ENCODE measurements around the gene REG1A. TPM values are rescaled to one million over a fixed set of nuclear protein-coding genes. Genes with fewer than 3 reads are reported as not detected.

The REG1A gene
- total RNA-seq, 2 experiments from 2014 or later: not detected

GRCh38 chr2:79097843-79098242 lies 22.4 kb upstream of the REG1A start:
- H3K4me1 Mint-ChIP-seq (ENCODE audit: low read depth): no peaks in the 10 kb centered on the region
- intact Hi-C loops (cut with DNase I, micrococcal nuclease): no loop called here
- H3K9me3 Mint-ChIP-seq: peaks cover 5% of the 10 kb centered on the region
- H3K27ac Mint-ChIP-seq: no peak overlapping the region
- no peaks in the 10 kb centered on the region for H3K36me3 Mint-ChIP-seq (ENCODE audit: low read depth)
- no peaks in the 10 kb centered on the region for H3K4me1 ChIP-seq (ENCODE audit: insufficient read depth, low read length)
- no peaks in the 10 kb centered on the region for H3K27me3 ChIP-seq (ENCODE audit: control insufficient read depth in 1 of 2, insufficient read depth in 2 of 2, low read length in 2 of 2)
- ATAC-seq (ENCODE audit: poor library complexity) (no peak), DNase-seq (no peak)
- no peaks in the 10 kb centered on the region for H3K27me3 Mint-ChIP-seq
- H3K27ac ChIP-seq (ENCODE audit: low read depth in 1 of 2, low read length in 2 of 2): no peak overlapping the region
- no peaks in the 10 kb centered on the region for H3K36me3 ChIP-seq (ENCODE audit: insufficient read depth, low read length)
- CTCF ChIA-PET: no interaction called here
- POLR2A ChIA-PET: no interaction called here
- TF ChIP-seq CTCF (IDR thresholded peaks at IDR 0.05): no peak
- no peak overlapping the region for H3K4me3 ChIP-seq (ENCODE audit: low read length)
- H3K9me3 ChIP-seq (ENCODE audit: control insufficient read depth in 1 of 2, insufficient read depth in 1 of 2, low read length in 2 of 2): peaks cover 9 to 17% of the 10 kb centered on the region in 2 experiments
- no peak overlapping the region for H3K4me3 Mint-ChIP-seq

- H3K4me3 Mint-ChIP-seq: no peak overlapping the region
- H3K27me3 ChIP-seq (ENCODE audit: control insufficient read depth in 1 of 2, insufficient read depth in 2 of 2, low read length in 2 of 2): no peaks in the 10 kb centered on the region
- ChIA-PET CTCF (no interaction called here), POLR2A (no interaction called here)
- H3K36me3 ChIP-seq (ENCODE audit: insufficient read depth, low read length): no peaks in the 10 kb centered on the region
- DNase-seq (no peak), ATAC-seq (ENCODE audit: poor library complexity) (no peak)
- no peak for TF ChIP-seq CTCF (IDR thresholded peaks at IDR 0.05)
- intact Hi-C loops (cut with DNase I, micrococcal nuclease): no loop called here
- H3K9me3 Mint-ChIP-seq: peaks cover 9% of the 10 kb centered on the region
- no peaks in the 10 kb centered on the region for H3K36me3 Mint-ChIP-seq (ENCODE audit: low read depth)
- H3K27me3 Mint-ChIP-seq: no peaks in the 10 kb centered on the region
- no peaks in the 10 kb centered on the region for H3K4me1 ChIP-seq (ENCODE audit: insufficient read depth, low read length)
- no peaks in the 10 kb centered on the region for H3K4me1 Mint-ChIP-seq (ENCODE audit: low read depth)
- H3K4me3 ChIP-seq (ENCODE audit: low read length): no peak overlapping the region
- no peak overlapping the region for H3K27ac ChIP-seq (ENCODE audit: low read depth in 1 of 2, low read length in 2 of 2)
- H3K27ac Mint-ChIP-seq: no peak overlapping the region
- peaks cover 9 to 17% of the 10 kb centered on the region in 2 experiments for H3K9me3 ChIP-seq (ENCODE audit: control insufficient read depth in 1 of 2, insufficient read depth in 1 of 2, low read length in 2 of 2)
These were observed 21.1 kb upstream of the REG1A start for GRCh38 chr2:79099140-79099686.

- ATAC-seq (ENCODE audit: poor library complexity) (no peak), DNase-seq (no peak)
- H3K9me3 ChIP-seq (ENCODE audit: control insufficient read depth in 1 of 2, insufficient read depth in 1 of 2, low read length in 2 of 2): peaks cover 9 to 17% of the 10 kb centered on the region in 2 experiments
- H3K4me1 Mint-ChIP-seq (ENCODE audit: low read depth): no peaks in the 10 kb centered on the region
- no peak overlapping the region for H3K4me3 ChIP-seq (ENCODE audit: low read length)
- POLR2A ChIA-PET: no interaction called here
- no peaks in the 10 kb centered on the region for H3K27me3 Mint-ChIP-seq
- H3K4me1 ChIP-seq (ENCODE audit: insufficient read depth, low read length): no peaks in the 10 kb centered on the region
- peaks cover 15% of the 10 kb centered on the region for H3K9me3 Mint-ChIP-seq
- intact Hi-C loops (cut with DNase I, micrococcal nuclease): no loop called here
- TF ChIP-seq CTCF (IDR thresholded peaks at IDR 0.05): no peak
- no peaks in the 10 kb centered on the region for H3K36me3 ChIP-seq (ENCODE audit: insufficient read depth, low read length)
- H3K4me3 Mint-ChIP-seq: no peak overlapping the region
- no peak overlapping the region for H3K27ac Mint-ChIP-seq
- H3K27me3 ChIP-seq (ENCODE audit: control insufficient read depth in 1 of 2, insufficient read depth in 2 of 2, low read length in 2 of 2): no peaks in the 10 kb centered on the region
- H3K27ac ChIP-seq (ENCODE audit: low read depth in 1 of 2, low read length in 2 of 2): no peak overlapping the region
- H3K36me3 Mint-ChIP-seq (ENCODE audit: low read depth): no peaks in the 10 kb centered on the region
- CTCF ChIA-PET: no interaction called here
These were observed 20.0 kb upstream of the REG1A start for GRCh38 chr2:79100285-79100684.
